ENCODE results near the gene AAK1. TPM values are rescaled to one million over a fixed set of nuclear protein-coding genes. Genes with fewer than 3 reads are reported as not detected.

AAK1 gene
- polyA plus RNA-seq, 1 donor (not counting 4 experiments of a cell fraction or from before 2014, with no cell fraction given) = 12.3 TPM

- no peak for TF ChIP-seq EZH2 (IDR thresholded peaks at IDR 0.05; ENCODE audit: low read length)
- TF ChIP-seq, protein P1, sequence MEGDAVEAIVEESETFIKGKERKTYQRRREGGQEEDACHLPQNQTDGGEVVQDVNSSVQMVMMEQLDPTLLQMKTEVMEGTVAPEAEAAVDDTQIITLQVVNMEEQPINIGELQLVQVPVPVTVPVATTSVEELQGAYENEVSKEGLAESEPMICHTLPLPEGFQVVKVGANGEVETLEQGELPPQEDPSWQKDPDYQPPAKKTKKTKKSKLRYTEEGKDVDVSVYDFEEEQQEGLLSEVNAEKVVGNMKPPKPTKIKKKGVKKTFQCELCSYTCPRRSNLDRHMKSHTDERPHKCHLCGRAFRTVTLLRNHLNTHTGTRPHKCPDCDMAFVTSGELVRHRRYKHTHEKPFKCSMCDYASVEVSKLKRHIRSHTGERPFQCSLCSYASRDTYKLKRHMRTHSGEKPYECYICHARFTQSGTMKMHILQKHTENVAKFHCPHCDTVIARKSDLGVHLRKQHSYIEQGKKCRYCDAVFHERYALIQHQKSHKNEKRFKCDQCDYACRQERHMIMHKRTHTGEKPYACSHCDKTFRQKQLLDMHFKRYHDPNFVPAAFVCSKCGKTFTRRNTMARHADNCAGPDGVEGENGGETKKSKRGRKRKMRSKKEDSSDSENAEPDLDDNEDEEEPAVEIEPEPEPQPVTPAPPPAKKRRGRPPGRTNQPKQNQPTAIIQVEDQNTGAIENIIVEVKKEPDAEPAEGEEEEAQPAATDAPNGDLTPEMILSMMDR (optimal IDR thresholded peaks at IDR 0.05 in 1 of 3, IDR thresholded peaks at IDR 0.05 in 1 of 3, conservative IDR thresholded peaks at IDR 0.05 in 1 of 3; ENCODE audit: extremely low read depth in 1 of 3, insufficient read depth in 2 of 3, low read length in 3 of 3) = no peak
- Histone ChIP-seq H3K27ac (ENCODE audit: control insufficient read depth, insufficient read depth, low read length) (no peak overlapping the region), H3K27me3 (ENCODE audit: control insufficient read depth, extremely low read depth, insufficient read depth, low read length) (no peaks in the 10 kb centered on the region), H2AFZ (ENCODE audit: control insufficient read depth, low read length) (no peak overlapping the region), H3K9me3 (ENCODE audit: control insufficient read depth, low read depth, low read length) (no peaks in the 10 kb centered on the region), H3K36me3 (ENCODE audit: control insufficient read depth in 2 of 2, extremely low read depth in 1 of 2, insufficient read depth in 2 of 2, low read length in 2 of 2) (no peaks in the 10 kb centered on the region), H3K4me1 (ENCODE audit: control insufficient read depth, extremely low read depth, insufficient read depth, low read length) (peaks cover 13% of the 10 kb centered on the region), H3K9me1 (ENCODE audit: control insufficient read depth, extremely low read depth, insufficient read depth, low read length) (no peaks in the 10 kb centered on the region), H3K4me3 (ENCODE audit: control insufficient read depth in 2 of 3, extremely low read depth in 1 of 3, insufficient read depth in 2 of 3, low read depth in 1 of 3, low read length in 3 of 3) (no peak overlapping the region), H3K9ac (ENCODE audit: control insufficient read depth, extremely low read depth, insufficient read depth, low read length) (no peak overlapping the region), H3K79me2 (ENCODE audit: control insufficient read depth, insufficient read depth, low read length) (peaks cover 14% of the 10 kb centered on the region), H3K4me2 (ENCODE audit: control insufficient read depth, extremely low read depth, insufficient read depth, low read depth, low read length) (no peak overlapping the region), H4K20me1 (ENCODE audit: control insufficient read depth, extremely low read depth, insufficient read depth, low read length) (no peaks in the 10 kb centered on the region)
- dilution Hi-C loops (cut with MboI; ENCODE audit: extremely low pct_ligation_motif_present, low sequenced_read_pairs) = no loop called here
- FAIRE-seq (no peak), DNase-seq (ENCODE audit: low read depth, low spot score) (no peak)
Measured at GRCh38 chr2:69600425-69600824, 43.1 kb downstream of the AAK1 start.

DNA sequence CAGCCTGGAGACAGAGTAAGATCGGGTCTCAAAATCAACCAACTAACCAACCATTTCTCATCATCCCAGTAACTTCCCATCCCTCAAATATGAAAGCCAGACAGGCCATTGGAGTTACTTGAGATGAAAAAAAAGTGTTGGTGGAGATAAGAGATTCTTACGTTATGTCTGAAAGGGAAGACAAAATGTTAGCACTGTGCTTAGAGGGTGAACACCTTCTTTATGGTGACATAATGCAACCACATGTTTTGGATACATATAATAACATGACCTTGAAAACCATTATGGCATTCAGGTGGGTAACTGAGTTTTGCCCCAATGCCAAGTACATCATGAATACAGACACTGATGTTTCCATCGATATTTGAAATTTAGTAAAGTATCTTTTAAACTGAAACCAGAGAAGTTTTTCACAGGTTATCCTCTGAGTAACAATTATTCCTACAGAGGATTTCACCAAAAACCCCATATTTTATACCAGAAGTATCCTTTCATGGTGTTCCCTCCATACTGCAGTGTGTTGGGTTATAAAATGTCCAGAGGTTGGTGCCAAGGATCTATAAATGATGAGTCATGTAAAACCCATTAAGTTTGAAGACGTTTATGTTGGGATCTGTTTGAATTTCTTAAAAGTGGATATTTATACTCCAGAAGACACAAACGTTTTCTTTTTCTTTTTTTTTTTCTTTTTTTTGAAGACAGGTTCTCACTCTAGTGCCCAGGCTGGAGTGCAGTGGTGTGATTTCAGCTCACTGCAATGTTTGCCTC lies 45.5 kb downstream of the AAK1 start:
- TF ChIP-seq EZH2 (IDR thresholded peaks at IDR 0.05; ENCODE audit: low read length) = no peak
- TF ChIP-seq, protein P1 (optimal IDR thresholded peaks at IDR 0.05 in 1 of 3, IDR thresholded peaks at IDR 0.05 in 1 of 3, conservative IDR thresholded peaks at IDR 0.05 in 1 of 3; ENCODE audit: extremely low read depth in 1 of 3, insufficient read depth in 2 of 3, low read length in 3 of 3) = no peak
- DNase-seq (ENCODE audit: low read depth, low spot score) (no peak), FAIRE-seq (no peak)
- no peak overlapping the region for H3K4me3 ChIP-seq (ENCODE audit: control insufficient read depth in 2 of 3, extremely low read depth in 1 of 3, insufficient read depth in 2 of 3, low read depth in 1 of 3, low read length in 3 of 3)
- no peak overlapping the region for H2AFZ ChIP-seq (ENCODE audit: control insufficient read depth, low read length)
- peaks cover 9% of the 10 kb centered on the region for H3K79me2 ChIP-seq (ENCODE audit: control insufficient read depth, insufficient read depth, low read length)
- H3K9me3 ChIP-seq (ENCODE audit: control insufficient read depth, low read depth, low read length) = no peaks in the 10 kb centered on the region
- peaks cover 13% of the 10 kb centered on the region for H3K4me1 ChIP-seq (ENCODE audit: control insufficient read depth, extremely low read depth, insufficient read depth, low read length)
- no peak overlapping the region for H3K27ac ChIP-seq (ENCODE audit: control insufficient read depth, insufficient read depth, low read length)
- peaks cover 4% of the 10 kb centered on the region for H3K9me1 ChIP-seq (ENCODE audit: control insufficient read depth, extremely low read depth, insufficient read depth, low read length)
- H3K36me3 ChIP-seq (ENCODE audit: control insufficient read depth in 2 of 2, extremely low read depth in 1 of 2, insufficient read depth in 2 of 2, low read length in 2 of 2) = no peaks in the 10 kb centered on the region
- H4K20me1 ChIP-seq (ENCODE audit: control insufficient read depth, extremely low read depth, insufficient read depth, low read length) = no peaks in the 10 kb centered on the region
- no peaks in the 10 kb centered on the region for H3K27me3 ChIP-seq (ENCODE audit: control insufficient read depth, extremely low read depth, insufficient read depth, low read length)
- no peak overlapping the region for H3K4me2 ChIP-seq (ENCODE audit: control insufficient read depth, extremely low read depth, insufficient read depth, low read depth, low read length)
- H3K9ac ChIP-seq (ENCODE audit: control insufficient read depth, extremely low read depth, insufficient read depth, low read length) = no peak overlapping the region
- dilution Hi-C loops (cut with MboI; ENCODE audit: extremely low pct_ligation_motif_present, low sequenced_read_pairs) = no loop called here

Data from keratinocyte (primary cell).